Prostate gland (tissue), 2 donors: Measurements from ENCODE around the gene PML. TPM values are rescaled to one million over a fixed set of nuclear protein-coding genes. Genes with fewer than 3 reads are reported as not detected.

Experiments
- DNase-seq: peaks from one replicate; pipeline ENCODE4 v3.0.0-alpha.2; 2019; ENCODE audit warnings: low spot score
- H3K27ac ChIP-seq, 2 donors: fragments of 200-600 bp; sonication (generic); 2 replicates each; pipeline ENCODE4 v1.5.1; 2017 to 2019
- H3K27me3 ChIP-seq: fragments of 200-600 bp; sonication (generic); replicated peaks from 2 replicates; pipeline ENCODE4 v1.5.1; 2019; ENCODE audit not compliant: insufficient read depth
- H3K36me3 ChIP-seq, 2 donors: fragments of 200-600 bp; sonication (generic); 1 replicate in 1 of 2; 2 replicates in 1 of 2; pipeline versions ENCODE4 v1.5.1 to v1.8.1; 2017 to 2019
- H3K4me1 ChIP-seq: fragments of 200-600 bp; sonication (generic); replicated peaks from 2 replicates; pipeline ENCODE4 v1.5.1; 2019
- H3K4me3 ChIP-seq, 2 donors: fragments of 200-600 bp; sonication (generic); 2 replicates each; pipeline ENCODE4 v1.5.1; 2017 to 2019
- H3K9me3 ChIP-seq: fragments of 200-600 bp; sonication (generic); 2 replicates; pipeline ENCODE4 v1.5.1; 2017
- POLR2A ChIP-seq: fragments of 450-650 bp; IDR thresholded peaks from one replicate; pipeline ENCODE4 v1.6.1; 2016; ENCODE audit warnings: antibody characterized with exemption, mild to moderate bottlenecking
- POLR2AphosphoS5 ChIP-seq: sonication (generic); formaldehyde crosslinking; IDR thresholded peaks from one replicate; pipeline ENCODE4 v1.6.1; 2017; ENCODE audit warnings: antibody characterized with exemption
- WGBS: methylation state at CpG from one replicate; pipeline ENCODE4 v1.1.5; 2018; 5-methylcytosine and 5-hydroxymethylcytosine counted together
- intact Hi-C: fragments of 100-400 bp; cut with DNase I; formaldehyde crosslinking; loops from one replicate; pipeline ENCODE4 v1.14.2; 2022
- total RNA-seq, 2 donors: library from RNA; depleted of rRNA; stranded (reverse); fragments of >200 nt; gene quantifications; one replicate each; pipeline ENCODE4 v1.1.0, GENCODE V29; 2016
- TF ChIP-seq, protein P1 (sequence below), 4 experiments: fragments of 200-600 bp in 2 of 4; fragments of 450-650 bp in 2 of 4; sonication (generic) in 2 of 4; IDR thresholded peaks; 1 replicate in 3 of 4; 2 replicates in 1 of 4; pipeline ENCODE4 v1.5.1; 2016 to 2019; ENCODE audit warnings: antibody characterized with exemption in 4 of 4, mild to moderate bottlenecking in 2 of 4, moderate library complexity in 2 of 4

The PML gene
- total RNA-seq, 2 donors from 2014 or later, result 67.5 to 122 TPM

DNA sequence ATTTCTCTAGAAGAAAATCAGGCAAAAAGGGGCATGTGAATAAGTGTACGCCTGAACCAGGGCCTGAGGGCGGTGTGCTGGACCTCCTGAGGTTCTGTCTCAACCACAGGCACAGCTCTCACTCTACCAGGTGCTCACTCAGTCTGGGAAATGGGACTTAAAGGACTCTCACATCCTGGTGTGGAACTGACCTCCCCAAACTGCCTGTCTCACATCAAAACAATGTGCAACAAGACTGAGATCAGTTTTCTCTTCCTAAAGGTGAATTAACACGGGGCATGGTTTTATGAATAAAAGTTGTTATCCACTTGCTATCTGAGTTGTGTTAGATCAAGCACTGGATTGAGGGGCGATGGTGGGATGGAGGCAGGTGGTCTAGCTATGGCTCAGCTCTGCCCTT lies 7.3 kb upstream of the PML start:
- H3K27ac ChIP-seq, result no peak overlapping the region

DNA sequence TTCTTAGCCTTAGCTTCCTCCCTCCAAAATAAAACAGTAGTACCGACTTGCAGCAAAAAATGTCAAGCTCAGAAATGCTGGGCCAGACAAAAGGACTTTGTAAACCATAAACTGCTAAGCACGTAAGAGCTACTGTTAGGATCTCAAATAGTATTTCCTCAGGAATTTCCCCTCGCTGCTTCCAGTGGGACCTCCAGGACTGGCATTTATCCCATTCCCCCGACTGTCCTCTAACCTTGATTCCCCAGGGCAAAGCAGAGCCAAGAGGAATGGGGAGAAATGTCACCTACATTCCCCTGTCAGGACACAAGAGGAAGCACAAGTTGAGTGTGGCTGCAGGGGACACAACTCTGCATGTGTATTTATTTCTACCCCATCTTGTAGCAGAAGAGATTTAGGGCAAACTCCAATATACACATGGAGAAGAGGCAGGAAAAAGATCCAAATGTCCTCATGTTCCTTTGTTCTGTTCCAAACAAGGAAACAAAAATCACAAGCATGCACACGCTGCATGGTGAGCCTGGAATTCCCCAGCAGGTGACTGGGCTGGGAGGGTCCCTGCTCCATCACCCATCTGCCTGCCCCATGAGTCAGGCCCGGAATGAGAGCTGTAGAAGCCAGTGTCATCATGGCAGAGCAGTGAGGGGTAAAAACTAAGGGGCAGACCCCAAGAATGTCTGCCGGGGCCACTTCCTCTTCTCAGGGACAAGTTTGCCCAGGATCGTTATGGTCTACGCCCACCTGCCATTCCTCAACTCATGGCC lies 6.7 kb upstream of the PML start:
- 51% methylated on average over 9 of the region's 9 CpGs for WGBS
- Histone ChIP-seq H3K4me3 (no peak overlapping the region), H3K9me3 (no peaks in the 10 kb centered on the region), H3K27ac (peak overlapping the region in 1 of 2 donors; percentile 33), H3K27me3 (no peaks in the 10 kb centered on the region), H3K36me3 (no peaks in the 10 kb centered on the region), H3K4me1 (peaks cover 22% of the 10 kb centered on the region)
- no peak for TF ChIP-seq POLR2A
- TF ChIP-seq, protein P1, sequence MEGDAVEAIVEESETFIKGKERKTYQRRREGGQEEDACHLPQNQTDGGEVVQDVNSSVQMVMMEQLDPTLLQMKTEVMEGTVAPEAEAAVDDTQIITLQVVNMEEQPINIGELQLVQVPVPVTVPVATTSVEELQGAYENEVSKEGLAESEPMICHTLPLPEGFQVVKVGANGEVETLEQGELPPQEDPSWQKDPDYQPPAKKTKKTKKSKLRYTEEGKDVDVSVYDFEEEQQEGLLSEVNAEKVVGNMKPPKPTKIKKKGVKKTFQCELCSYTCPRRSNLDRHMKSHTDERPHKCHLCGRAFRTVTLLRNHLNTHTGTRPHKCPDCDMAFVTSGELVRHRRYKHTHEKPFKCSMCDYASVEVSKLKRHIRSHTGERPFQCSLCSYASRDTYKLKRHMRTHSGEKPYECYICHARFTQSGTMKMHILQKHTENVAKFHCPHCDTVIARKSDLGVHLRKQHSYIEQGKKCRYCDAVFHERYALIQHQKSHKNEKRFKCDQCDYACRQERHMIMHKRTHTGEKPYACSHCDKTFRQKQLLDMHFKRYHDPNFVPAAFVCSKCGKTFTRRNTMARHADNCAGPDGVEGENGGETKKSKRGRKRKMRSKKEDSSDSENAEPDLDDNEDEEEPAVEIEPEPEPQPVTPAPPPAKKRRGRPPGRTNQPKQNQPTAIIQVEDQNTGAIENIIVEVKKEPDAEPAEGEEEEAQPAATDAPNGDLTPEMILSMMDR (IDR thresholded peaks at IDR 0.05), result no peak
- no peak for TF ChIP-seq POLR2AphosphoS5
- no peak for DNase-seq
- intact Hi-C loops, result no loop called here

More for the DNA sequence above, 7.3 kb upstream of the PML start:
- intact Hi-C loops, result no loop called here
- H3K27me3 ChIP-seq, result no peaks in the 10 kb centered on the region
- WGBS, result 73% methylated on average over 4 of the region's 4 CpGs
- no peaks in the 10 kb centered on the region for H3K36me3 ChIP-seq
- peaks cover 28% of the 10 kb centered on the region for H3K4me1 ChIP-seq
- no peaks in the 10 kb centered on the region for H3K9me3 ChIP-seq
- DNase-seq, result no peak
- TF ChIP-seq POLR2AphosphoS5 (no peak), POLR2A (no peak)
- TF ChIP-seq, protein P1 (IDR thresholded peaks at IDR 0.05), result no peak
- H3K4me3 ChIP-seq, result no peak overlapping the region

DNA sequence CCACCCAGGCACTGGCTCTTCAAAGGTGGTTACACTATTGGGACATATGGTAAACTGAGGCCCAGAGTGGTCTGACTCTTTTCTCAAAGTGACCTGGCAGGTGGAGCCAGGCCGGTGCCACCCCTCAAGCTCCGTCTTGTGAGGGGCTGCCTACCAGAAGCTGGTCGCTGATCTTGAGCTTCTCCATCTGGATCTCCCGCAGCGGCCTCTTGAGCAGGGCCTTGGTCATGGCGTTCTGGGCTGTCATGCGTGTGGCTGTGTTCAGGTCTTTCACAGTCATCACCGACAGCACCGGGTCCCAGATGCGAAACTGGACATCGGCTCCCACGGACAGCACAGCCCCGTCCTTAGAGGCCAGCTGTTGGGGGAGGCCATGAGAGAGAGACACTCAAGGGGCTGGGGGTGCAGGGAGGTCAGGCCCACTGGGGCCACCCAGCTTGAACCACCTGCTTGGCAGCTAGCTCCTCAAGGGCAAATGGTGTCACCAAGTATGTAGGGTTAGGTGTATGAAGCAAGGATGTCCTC lies 6.0 kb upstream of the PML start:
- peaks cover 15% of the 10 kb centered on the region for H3K4me1 ChIP-seq
- no peaks in the 10 kb centered on the region for H3K27me3 ChIP-seq
- 98% methylated on average over 13 of the region's 13 CpGs for WGBS
- H3K27ac ChIP-seq, result peak overlapping the region in 1 of 2 donors; percentile 33
- intact Hi-C loops, result no loop called here
- TF ChIP-seq POLR2AphosphoS5, result no peak
- no peak for TF ChIP-seq POLR2A
- TF ChIP-seq, protein P1 (IDR thresholded peaks at IDR 0.05), result no peak
- DNase-seq, result no peak
- H3K9me3 ChIP-seq, result no peaks in the 10 kb centered on the region
- H3K4me3 ChIP-seq, result no peak overlapping the region
- H3K36me3 ChIP-seq, result no peaks in the 10 kb centered on the region

DNA sequence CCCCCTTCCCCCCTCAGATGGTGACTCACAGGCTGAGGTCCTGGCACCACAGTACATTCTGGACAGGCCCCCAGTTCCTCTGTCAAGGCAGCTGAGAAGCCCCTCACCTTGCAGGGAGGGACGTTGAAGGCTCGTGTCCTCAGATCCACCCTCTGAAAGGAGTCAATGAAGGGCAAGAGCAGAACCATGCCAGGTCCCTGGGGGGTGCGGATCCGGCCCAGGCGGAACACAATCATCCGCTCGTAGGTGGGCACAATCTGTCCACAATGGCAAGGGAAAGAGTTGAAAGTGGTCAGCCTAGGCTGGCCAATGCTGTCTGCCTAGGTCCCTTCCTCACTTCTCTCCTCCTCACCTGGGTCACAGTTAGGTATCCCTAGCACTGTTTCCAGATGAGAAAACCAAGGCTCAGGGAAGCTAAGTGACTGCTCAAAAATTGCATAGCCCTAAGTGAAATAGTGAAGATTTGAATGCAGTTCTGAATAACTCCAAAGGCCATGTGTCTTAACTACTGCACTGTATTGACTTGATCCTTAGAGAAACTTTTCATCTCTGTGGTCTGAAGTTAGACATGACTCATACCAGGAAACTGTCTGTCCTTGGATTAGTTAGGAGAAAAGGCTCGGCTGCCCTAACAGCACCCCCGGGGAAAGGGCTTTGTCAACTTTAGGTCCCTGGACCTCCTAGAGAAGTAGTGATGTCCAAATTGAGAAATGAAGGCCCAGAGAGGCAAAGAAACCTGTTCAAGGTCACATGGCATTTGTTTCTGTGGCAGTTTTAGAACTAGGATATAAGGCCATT lies 5.3 kb upstream of the PML start:
- WGBS, result 70% methylated on average over 9 of the region's 9 CpGs
- no peak for DNase-seq
- intact Hi-C loops, result no loop called here
- Histone ChIP-seq H3K9me3 (no peaks in the 10 kb centered on the region), H3K27me3 (no peaks in the 10 kb centered on the region), H3K4me1 (peaks cover 9% of the 10 kb centered on the region), H3K4me3 (no peak overlapping the region), H3K27ac (peak overlapping the region in 1 of 2 donors; percentile 29), H3K36me3 (no peaks in the 10 kb centered on the region)
- TF ChIP-seq POLR2AphosphoS5 (no peak), POLR2A (no peak)
- TF ChIP-seq, protein P1 (IDR thresholded peaks at IDR 0.05), result no peak
